SH-SY5Y (cell line): ENCODE results near the gene PROX2.

Experiments
- GATA2 ChIP-seq: IDR thresholded peaks from 2 replicates; pipeline ENCODE4 v1.6.1; 2011; ENCODE audit warnings: mild to moderate bottlenecking, low read depth, low read length
- GATA3 ChIP-seq: IDR thresholded peaks from 2 replicates; pipeline ENCODE4 v1.6.1; 2011; ENCODE audit warnings: low read depth, mild to moderate bottlenecking, low read length, moderate library complexity

GRCh38 chr14:74832849-74833248, 43.1 kb downstream of the PROX2 start:
- TF ChIP-seq GATA2: no peak
- no peak for TF ChIP-seq GATA3
